Activated CD4-positive, alpha-beta T cell treated with anti-CD3 and anti-CD28 coated beads for 24 hours (primary cell): Measurements from ENCODE around the gene RPUSD4.

Source experiments
- DNase-seq, 2 donors: peaks; one replicate each; pipeline ENCODE4 v3.0.0-alpha.2; 2020; ENCODE audit warnings: low read depth in 2 of 2

Gene RPUSD4

DNA sequence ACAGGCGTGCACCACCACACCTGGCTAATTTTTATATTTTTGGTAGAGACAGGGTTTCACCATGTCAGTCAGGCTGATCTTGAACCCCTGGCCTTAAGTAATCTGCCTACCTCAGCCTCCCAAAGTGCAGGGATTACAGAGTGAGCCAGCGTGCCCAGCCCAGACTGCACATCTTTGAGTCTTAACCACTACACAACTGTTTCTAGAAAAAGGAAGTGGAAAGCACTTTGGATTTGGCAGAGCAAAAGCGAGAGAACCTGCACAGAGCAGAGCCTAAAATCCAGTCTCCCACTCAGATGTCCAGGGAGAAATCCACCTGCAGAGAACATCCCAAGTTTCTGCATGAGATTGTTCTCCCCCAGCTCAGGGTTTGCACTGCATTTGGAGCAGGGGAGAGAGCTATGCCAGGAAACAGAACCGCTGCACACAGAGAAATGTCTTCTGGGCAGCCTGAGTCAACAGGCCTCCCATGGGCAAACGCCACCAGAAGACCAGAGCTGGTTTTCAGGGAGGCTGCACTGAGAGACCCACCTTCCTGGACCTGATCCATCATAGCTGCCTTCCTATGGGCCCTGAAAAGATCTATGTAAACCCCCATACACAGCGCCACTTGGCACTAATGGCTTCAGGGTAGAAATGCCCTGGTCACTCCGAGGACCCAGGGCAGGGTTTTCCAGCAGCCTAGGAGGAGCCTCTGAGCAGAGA lies 54.0 kb downstream of the RPUSD4 start:
- no peak for DNase-seq

DNA sequence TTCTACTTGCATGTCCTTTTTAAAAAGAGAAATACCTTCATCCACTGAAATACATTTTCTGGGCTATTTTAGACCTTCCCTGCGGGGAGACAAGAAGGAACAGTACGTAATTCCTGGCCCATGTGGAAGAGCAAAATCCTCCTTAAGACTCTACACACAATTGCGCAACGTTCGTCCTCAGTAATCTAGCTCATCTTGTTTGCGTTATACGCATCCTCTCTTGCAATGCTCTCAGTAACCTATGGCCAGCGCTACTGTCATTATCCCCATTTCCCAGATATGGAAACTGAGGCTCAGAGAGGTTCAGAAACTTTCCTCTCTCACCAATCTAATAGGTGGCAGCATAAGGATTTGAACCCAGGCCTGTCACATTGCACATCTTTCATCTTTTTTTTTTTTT lies 54.6 kb downstream of the RPUSD4 start:
- no peak for DNase-seq

DNA sequence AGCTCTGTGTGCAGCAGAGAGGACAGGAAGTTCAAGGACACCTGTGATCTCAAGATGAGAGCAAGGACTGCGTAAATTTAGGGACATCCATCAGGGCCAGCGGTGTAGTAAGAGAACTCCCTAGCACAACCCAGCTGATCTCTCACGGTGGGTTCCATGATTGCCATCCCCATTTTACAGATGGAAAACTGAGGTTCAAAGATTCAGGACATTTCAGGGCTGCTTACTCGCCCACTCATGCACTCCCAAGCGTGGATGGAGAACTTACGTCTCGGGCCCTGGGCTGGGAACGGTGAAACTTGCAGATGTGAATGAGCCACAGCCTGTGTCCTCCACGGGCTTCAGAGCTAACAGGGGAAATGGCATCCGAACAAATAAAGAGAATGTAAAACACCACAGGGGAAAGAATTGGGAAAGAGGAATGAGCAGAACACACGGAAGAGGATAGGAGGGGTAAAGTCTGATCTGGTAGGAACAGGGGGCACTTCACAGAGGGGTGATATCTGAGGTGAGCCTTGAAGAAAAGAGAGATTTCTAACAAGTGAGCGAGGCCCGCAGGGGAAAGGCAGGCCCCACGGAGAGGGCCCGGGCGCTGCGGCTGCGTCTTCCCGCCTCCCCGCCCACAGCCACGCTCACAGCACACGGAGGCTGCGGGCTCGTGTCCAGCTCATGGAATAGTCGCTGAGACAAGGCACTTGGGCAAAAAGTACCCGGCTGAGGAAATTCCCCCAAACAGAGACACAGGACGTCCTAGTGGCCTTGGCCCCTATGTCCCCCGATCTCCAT lies 55.9 kb downstream of the RPUSD4 start:
- DNase-seq = no peak

DNA sequence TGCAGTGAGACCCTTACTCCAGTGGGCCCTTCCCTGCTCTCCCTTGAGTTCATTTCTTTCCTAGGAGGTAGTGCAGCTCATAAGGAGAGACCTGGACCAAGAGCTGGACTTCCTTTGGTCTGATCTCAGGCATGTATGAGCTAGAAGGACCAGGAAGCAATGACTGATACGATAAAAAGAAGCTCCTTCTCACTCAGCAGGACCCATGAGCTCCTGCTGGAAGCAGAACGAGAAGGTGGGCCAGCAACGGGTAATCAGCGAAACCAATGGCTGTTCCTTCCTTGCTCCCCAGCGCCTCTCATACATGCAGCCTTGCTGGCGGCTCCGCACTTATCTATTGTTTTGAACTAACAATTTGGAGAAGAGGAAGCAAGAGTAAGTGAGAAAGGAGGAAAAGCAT lies 56.8 kb downstream of the RPUSD4 start:
- no peak for DNase-seq

DNA sequence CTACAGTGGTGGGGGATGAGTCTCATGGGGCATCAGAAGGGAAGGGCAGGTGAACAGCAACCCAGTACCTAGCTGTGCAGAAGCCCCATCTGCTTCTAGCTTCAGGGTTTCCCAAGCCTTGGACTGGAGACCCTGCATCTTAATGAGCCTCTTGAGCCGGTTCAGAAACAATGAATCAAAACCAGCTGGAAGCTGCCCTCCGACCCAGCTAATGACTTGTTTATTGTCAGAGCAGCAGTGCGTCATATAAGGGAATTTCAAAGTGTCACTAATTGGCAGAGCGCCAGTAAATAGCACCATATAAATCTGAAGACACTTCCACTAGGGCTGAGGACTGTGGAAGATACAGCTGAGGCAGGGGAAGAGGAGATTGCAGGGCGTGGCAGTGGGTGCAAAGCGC lies 57.5 kb downstream of the RPUSD4 start:
- DNase-seq = no peak

DNA sequence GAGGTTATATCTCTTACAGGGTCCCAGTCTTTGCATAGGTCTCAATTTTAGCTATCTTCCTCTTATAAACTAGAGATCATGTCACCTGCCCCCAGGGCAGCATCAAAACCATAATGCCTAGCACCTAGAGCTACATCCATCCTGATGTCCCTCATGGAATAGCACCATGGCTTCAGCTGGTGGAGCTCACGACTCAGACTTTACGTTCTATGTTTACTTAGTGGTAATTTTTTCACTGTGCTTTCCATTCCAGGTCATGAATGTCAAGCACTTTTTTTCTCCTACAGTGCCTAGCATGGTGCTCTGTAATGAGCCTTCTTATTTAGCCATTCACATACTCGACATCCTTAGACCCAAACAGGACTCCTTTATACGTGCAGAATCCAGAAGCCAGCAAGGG lies 58.4 kb downstream of the RPUSD4 start:
- no peak for DNase-seq

DNA sequence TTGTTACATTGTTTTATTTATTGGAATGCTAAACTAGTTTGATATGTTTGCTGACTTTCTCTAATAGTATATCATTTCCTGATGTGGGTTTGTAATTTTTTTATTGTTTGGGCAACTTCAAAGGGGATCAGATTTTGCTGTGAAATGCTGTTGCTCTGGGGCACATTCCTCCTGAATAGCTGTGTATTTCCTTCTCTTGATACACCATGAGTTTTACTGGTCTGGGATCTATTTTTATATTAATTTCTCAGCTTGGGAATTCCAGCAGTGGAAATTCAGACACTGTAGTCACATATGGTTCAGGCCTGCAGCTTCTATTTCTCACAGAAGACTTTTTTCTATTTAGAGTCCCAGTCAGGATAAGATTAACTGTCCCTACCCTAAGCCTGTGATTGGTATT lies 58.9 kb downstream of the RPUSD4 start:
- no peak for DNase-seq

DNA sequence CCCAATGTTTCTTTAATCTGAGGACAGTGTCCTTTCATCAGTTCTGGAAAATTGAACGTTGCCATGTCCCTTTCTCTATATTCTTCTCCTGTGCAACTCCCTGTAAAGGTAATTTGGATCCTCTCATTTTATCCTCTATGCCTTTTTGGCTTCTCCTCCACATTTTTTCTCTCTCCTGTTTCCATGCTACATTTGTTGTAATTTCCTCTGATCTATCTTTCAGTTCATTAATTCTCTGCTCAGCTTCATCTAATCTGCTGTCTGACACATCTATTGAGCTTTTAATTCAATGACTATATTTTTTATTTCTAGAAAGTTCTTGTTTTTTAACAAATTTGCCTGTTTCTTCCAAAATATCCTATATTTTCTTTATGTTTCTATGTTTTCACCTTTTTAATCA lies 59.3 kb downstream of the RPUSD4 start:
- no peak for DNase-seq
